ENCODE data around the gene TMPRSS9. TPM values are rescaled to one million over a fixed set of nuclear protein-coding genes. Genes with fewer than 3 reads are reported as not detected.

Gene TMPRSS9
- polyA plus RNA-seq, 1 donor, result 1.9 TPM

- Histone ChIP-seq H3K4me1 (ENCODE audit: control insufficient read depth, insufficient read depth, low read length) (no peaks in the 10 kb centered on the region), H3K9me3 (ENCODE audit: control insufficient read depth, low read depth, low read length) (no peaks in the 10 kb centered on the region), H3K4me3 (ENCODE audit: low read length) (no peak overlapping the region), H3K36me3 (ENCODE audit: control insufficient read depth, insufficient read depth, low read length) (peaks cover 53% of the 10 kb centered on the region), H3K27ac (ENCODE audit: low read length) (no peak overlapping the region), H3K27me3 (ENCODE audit: control insufficient read depth, insufficient read depth, low read length) (no peaks in the 10 kb centered on the region)
- no peak for DNase-seq
- WGBS (ENCODE audit: insufficient coverage, low lambda C conversion rate), result no CpG with 5 or more reads among the region's 45 CpGs
These were observed 6.7 kb upstream of the TMPRSS9 start for GRCh38 chr19:2353159-2353886.

- Histone ChIP-seq H3K27me3 (ENCODE audit: control insufficient read depth, insufficient read depth, low read length) (peaks cover 1% of the 10 kb centered on the region), H3K9me3 (ENCODE audit: control insufficient read depth, low read depth, low read length) (no peaks in the 10 kb centered on the region), H3K4me1 (ENCODE audit: control insufficient read depth, insufficient read depth, low read length) (no peaks in the 10 kb centered on the region), H3K27ac (ENCODE audit: low read length) (no peak overlapping the region), H3K36me3 (ENCODE audit: control insufficient read depth, insufficient read depth, low read length) (peaks cover 47% of the 10 kb centered on the region), H3K4me3 (ENCODE audit: low read length) (no peak overlapping the region)
- no peak for DNase-seq
- WGBS (ENCODE audit: insufficient coverage, low lambda C conversion rate), result no CpG with 5 or more reads among the region's 34 CpGs
These were observed 6.0 kb upstream of the TMPRSS9 start for GRCh38 chr19:2353887-2354592.

GRCh38 chr19:2354670-2355069 is 5.4 kb upstream of the TMPRSS9 start:
- Histone ChIP-seq H3K27ac (ENCODE audit: low read length) (no peak overlapping the region), H3K4me1 (ENCODE audit: control insufficient read depth, insufficient read depth, low read length) (no peaks in the 10 kb centered on the region), H3K9me3 (ENCODE audit: control insufficient read depth, low read depth, low read length) (no peaks in the 10 kb centered on the region), H3K4me3 (ENCODE audit: low read length) (no peak overlapping the region), H3K27me3 (ENCODE audit: control insufficient read depth, insufficient read depth, low read length) (peaks cover 7% of the 10 kb centered on the region), H3K36me3 (ENCODE audit: control insufficient read depth, insufficient read depth, low read length) (peaks cover 45% of the 10 kb centered on the region)
- no peak for DNase-seq
- no CpG with 5 or more reads among the region's 17 CpGs for WGBS (ENCODE audit: insufficient coverage, low lambda C conversion rate)

GRCh38 chr19:2355168-2356035 is 4.7 kb upstream of the TMPRSS9 start:
- WGBS (ENCODE audit: insufficient coverage, low lambda C conversion rate), result 100% methylated on average over 1 of the region's 24 CpGs
- Histone ChIP-seq H3K27me3 (ENCODE audit: control insufficient read depth, insufficient read depth, low read length) (peaks cover 13% of the 10 kb centered on the region), H3K36me3 (ENCODE audit: control insufficient read depth, insufficient read depth, low read length) (peaks cover 38% of the 10 kb centered on the region), H3K9me3 (ENCODE audit: control insufficient read depth, low read depth, low read length) (no peaks in the 10 kb centered on the region), H3K27ac (ENCODE audit: low read length) (no peak overlapping the region), H3K4me1 (ENCODE audit: control insufficient read depth, insufficient read depth, low read length) (no peaks in the 10 kb centered on the region), H3K4me3 (ENCODE audit: low read length) (no peak overlapping the region)
- DNase-seq, result no peak

GRCh38 chr19:2356036-2356646 is 3.9 kb upstream of the TMPRSS9 start:
- WGBS (ENCODE audit: insufficient coverage, low lambda C conversion rate), result no CpG with 5 or more reads among the region's 21 CpGs
- no peaks in the 10 kb centered on the region for H3K9me3 ChIP-seq (ENCODE audit: control insufficient read depth, low read depth, low read length)
- H3K27me3 ChIP-seq (ENCODE audit: control insufficient read depth, insufficient read depth, low read length), result peaks cover 19% of the 10 kb centered on the region
- no peak overlapping the region for H3K4me3 ChIP-seq (ENCODE audit: low read length)
- H3K36me3 ChIP-seq (ENCODE audit: control insufficient read depth, insufficient read depth, low read length), result peaks cover 31% of the 10 kb centered on the region
- no peak for DNase-seq
- no peaks in the 10 kb centered on the region for H3K4me1 ChIP-seq (ENCODE audit: control insufficient read depth, insufficient read depth, low read length)
- H3K27ac ChIP-seq (ENCODE audit: low read length), result no peak overlapping the region

- H3K27ac ChIP-seq (ENCODE audit: low read length), result no peak overlapping the region
- WGBS (ENCODE audit: insufficient coverage, low lambda C conversion rate), result 89% methylated on average over 3 of the region's 3 CpGs
These were observed 2.5 kb upstream of the TMPRSS9 start for GRCh38 chr19:2357279-2358206.

GRCh38 chr19:2358548-2359173 is 1.4 kb upstream of the TMPRSS9 start:
- no peak overlapping the region for H3K27ac ChIP-seq (ENCODE audit: low read length)
- H3K4me3 ChIP-seq (ENCODE audit: low read length), result no peak overlapping the region
- peaks cover 34% of the 10 kb centered on the region for H3K27me3 ChIP-seq (ENCODE audit: control insufficient read depth, insufficient read depth, low read length)
- no peaks in the 10 kb centered on the region for H3K4me1 ChIP-seq (ENCODE audit: control insufficient read depth, insufficient read depth, low read length)
- peaks cover 11% of the 10 kb centered on the region for H3K36me3 ChIP-seq (ENCODE audit: control insufficient read depth, insufficient read depth, low read length)
- H3K9me3 ChIP-seq (ENCODE audit: control insufficient read depth, low read depth, low read length), result peaks cover 6% of the 10 kb centered on the region
- WGBS (ENCODE audit: insufficient coverage, low lambda C conversion rate), result no CpG with 5 or more reads among the region's 28 CpGs
- DNase-seq, result no peak

More at GRCh38 chr19:2357279-2358206, 2.5 kb upstream of the TMPRSS9 start:
- Histone ChIP-seq H3K36me3 (ENCODE audit: control insufficient read depth, insufficient read depth, low read length) (peaks cover 20% of the 10 kb centered on the region), H3K27me3 (ENCODE audit: control insufficient read depth, insufficient read depth, low read length) (peaks cover 30% of the 10 kb centered on the region), H3K4me1 (ENCODE audit: control insufficient read depth, insufficient read depth, low read length) (no peaks in the 10 kb centered on the region), H3K9me3 (ENCODE audit: control insufficient read depth, low read depth, low read length) (peaks cover 1% of the 10 kb centered on the region), H3K4me3 (ENCODE audit: low read length) (no peak overlapping the region)
- no peak for DNase-seq

- DNase-seq, result no peak
- Histone ChIP-seq H3K4me3 (ENCODE audit: low read length) (no peak overlapping the region), H3K9me3 (ENCODE audit: control insufficient read depth, low read depth, low read length) (peaks cover 6% of the 10 kb centered on the region), H3K27ac (ENCODE audit: low read length) (no peak overlapping the region), H3K4me1 (ENCODE audit: control insufficient read depth, insufficient read depth, low read length) (no peaks in the 10 kb centered on the region), H3K27me3 (ENCODE audit: control insufficient read depth, insufficient read depth, low read length) (peaks cover 34% of the 10 kb centered on the region), H3K36me3 (ENCODE audit: control insufficient read depth, insufficient read depth, low read length) (no peaks in the 10 kb centered on the region)
- no CpG with 5 or more reads among the region's 11 CpGs for WGBS (ENCODE audit: insufficient coverage, low lambda C conversion rate)
These were observed 768 bp downstream of the TMPRSS9 start for GRCh38 chr19:2360833-2361232.

Measured in large intestine (tissue), 3 donors.